ENCODE data around the gene MTM1. TPM values are rescaled to one million over a fixed set of nuclear protein-coding genes. Genes with fewer than 3 reads are reported as not detected.
A peak's percentile ranks its signal among the peaks of the same experiment; 100 is the strongest.

The MTM1 gene
- total and polyA plus RNA-seq, 8 donors = 11.0 to 21.9 (median 13.6) TPM

DNA sequence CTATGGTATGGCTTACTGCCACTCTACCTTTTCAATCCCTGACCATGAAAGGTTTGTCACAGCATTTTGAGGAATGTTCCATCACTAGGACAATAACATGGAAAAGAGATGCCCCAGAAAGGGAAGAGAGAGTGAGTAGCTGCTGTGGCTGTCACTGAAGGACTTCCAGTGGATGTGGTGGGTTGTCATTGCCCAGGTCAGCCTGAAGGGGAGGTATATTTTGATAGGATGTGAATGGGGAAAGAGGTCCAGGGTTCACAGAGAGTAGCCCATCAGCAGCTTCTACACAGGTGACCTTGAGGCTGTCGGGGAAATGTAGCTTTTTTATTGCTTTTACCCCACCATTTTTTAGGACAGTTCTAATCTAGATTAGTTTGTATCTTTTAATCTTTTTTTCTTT, 30.8 kb downstream of the MTM1 start:
- no peak for DNase-seq
- Histone ChIP-seq H3K9me3 (no peaks in the 10 kb centered on the region), H3K27me3 (no peaks in the 10 kb centered on the region), H3K4me3 (no peak overlapping the region), H3K36me3 (peaks cover 0 to 35% of the 10 kb centered on the region in 2 donors), H3K27ac (no peak overlapping the region), H3K4me1 (no peaks in the 10 kb centered on the region)
- TF ChIP-seq, protein P1, sequence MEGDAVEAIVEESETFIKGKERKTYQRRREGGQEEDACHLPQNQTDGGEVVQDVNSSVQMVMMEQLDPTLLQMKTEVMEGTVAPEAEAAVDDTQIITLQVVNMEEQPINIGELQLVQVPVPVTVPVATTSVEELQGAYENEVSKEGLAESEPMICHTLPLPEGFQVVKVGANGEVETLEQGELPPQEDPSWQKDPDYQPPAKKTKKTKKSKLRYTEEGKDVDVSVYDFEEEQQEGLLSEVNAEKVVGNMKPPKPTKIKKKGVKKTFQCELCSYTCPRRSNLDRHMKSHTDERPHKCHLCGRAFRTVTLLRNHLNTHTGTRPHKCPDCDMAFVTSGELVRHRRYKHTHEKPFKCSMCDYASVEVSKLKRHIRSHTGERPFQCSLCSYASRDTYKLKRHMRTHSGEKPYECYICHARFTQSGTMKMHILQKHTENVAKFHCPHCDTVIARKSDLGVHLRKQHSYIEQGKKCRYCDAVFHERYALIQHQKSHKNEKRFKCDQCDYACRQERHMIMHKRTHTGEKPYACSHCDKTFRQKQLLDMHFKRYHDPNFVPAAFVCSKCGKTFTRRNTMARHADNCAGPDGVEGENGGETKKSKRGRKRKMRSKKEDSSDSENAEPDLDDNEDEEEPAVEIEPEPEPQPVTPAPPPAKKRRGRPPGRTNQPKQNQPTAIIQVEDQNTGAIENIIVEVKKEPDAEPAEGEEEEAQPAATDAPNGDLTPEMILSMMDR (IDR thresholded peaks at IDR 0.05) = no peak
- ATAC-seq = no peak
- intact Hi-C loops (cut with DNase I) = no loop called here

DNA sequence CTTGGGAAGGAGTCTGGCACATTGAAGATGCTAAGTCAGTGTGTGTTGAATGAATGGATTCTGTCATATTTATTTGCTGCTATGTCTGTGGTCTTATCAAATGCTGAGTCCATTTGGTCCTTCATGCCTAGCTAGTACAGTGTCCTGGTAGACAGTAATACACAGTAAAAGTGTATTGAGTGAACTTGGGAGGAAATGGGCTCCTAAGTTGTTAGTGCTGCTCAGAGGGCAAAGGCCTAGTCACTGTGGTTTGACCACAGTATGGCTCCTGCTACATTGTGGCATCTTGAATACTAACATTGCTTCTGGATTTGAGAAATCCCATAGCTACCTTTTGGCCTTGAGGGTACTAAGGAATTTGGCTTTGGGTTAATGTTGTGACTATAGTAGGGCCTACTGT, 33.9 kb downstream of the MTM1 start:
- intact Hi-C loops (cut with DNase I) = no loop called here
- Histone ChIP-seq H3K4me1 (no peaks in the 10 kb centered on the region), H3K4me3 (no peak overlapping the region), H3K36me3 (peaks cover 0 to 25% of the 10 kb centered on the region in 2 donors), H3K27me3 (no peaks in the 10 kb centered on the region), H3K9me3 (no peaks in the 10 kb centered on the region), H3K27ac (no peak overlapping the region)
- DNase-seq = no peak
- ATAC-seq = no peak
- TF ChIP-seq, protein P1 (IDR thresholded peaks at IDR 0.05) = no peak

DNA sequence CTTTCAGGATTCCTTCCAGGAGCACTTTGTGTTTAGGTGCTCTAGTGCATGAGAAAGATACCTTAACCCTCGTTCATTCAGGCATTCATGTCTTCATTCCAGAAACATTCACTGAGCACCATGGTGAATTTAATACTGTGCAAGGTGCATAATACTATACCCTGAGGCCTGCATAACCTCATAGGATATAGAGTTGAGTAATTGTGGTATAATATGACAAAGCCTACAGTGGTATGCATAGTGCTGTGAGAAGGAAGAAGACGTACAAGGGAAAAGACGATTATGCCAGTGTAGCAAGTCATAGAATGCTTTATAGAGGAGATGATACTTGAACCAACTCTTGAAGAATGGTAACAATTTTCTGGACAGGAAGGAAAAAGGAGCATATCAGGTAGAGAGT, 34.3 kb downstream of the MTM1 start:
- no peaks in the 10 kb centered on the region for H3K4me1 ChIP-seq
- no peak overlapping the region for H3K4me3 ChIP-seq
- H3K27ac ChIP-seq = no peak overlapping the region
- ATAC-seq = no peak
- no peak for DNase-seq
- no peaks in the 10 kb centered on the region for H3K9me3 ChIP-seq
- intact Hi-C loops (cut with DNase I) = no loop called here
- no peaks in the 10 kb centered on the region for H3K27me3 ChIP-seq
- TF ChIP-seq, protein P1 (IDR thresholded peaks at IDR 0.05) = no peak
- H3K36me3 ChIP-seq = peaks cover 0 to 21% of the 10 kb centered on the region in 2 donors

- TF ChIP-seq, protein P1 (IDR thresholded peaks at IDR 0.05) = no peak
- H3K4me1 ChIP-seq = no peaks in the 10 kb centered on the region
- intact Hi-C loops (cut with DNase I) = no loop called here
- no peak for DNase-seq
- no peaks in the 10 kb centered on the region for H3K27me3 ChIP-seq
- no peak overlapping the region for H3K4me3 ChIP-seq
- peaks cover 0 to 8% of the 10 kb centered on the region in 2 donors for H3K36me3 ChIP-seq
- peak; percentile 74 for ATAC-seq
- H3K9me3 ChIP-seq = no peaks in the 10 kb centered on the region
- no peak overlapping the region for H3K27ac ChIP-seq
These were observed 37.2 kb downstream of the MTM1 start for GRCh38 chrX:150605603-150606002.

- H3K4me3 ChIP-seq = no peak overlapping the region
- no peak for ATAC-seq
- no peaks in the 10 kb centered on the region for H3K36me3 ChIP-seq
- H3K9me3 ChIP-seq = no peaks in the 10 kb centered on the region
- DNase-seq = no peak
- H3K4me1 ChIP-seq = no peaks in the 10 kb centered on the region
- intact Hi-C loops (cut with DNase I) = no loop called here
- TF ChIP-seq, protein P1 (IDR thresholded peaks at IDR 0.05) = no peak
- no peak overlapping the region for H3K27ac ChIP-seq
- H3K27me3 ChIP-seq = no peaks in the 10 kb centered on the region
These were observed 38.8 kb downstream of the MTM1 start for GRCh38 chrX:150607201-150607600.
